NCI-H146 treated with DMSO at 0.1 percent for 48 hours (cell line): ENCODE measurements around the gene ARF4.
"Not testable (repeated sequence)": the region's sequence is repeated elsewhere in the genome, so short reads cannot be mapped to it uniquely, and the experiment has no call there.

Experiments
- DNase-seq: peaks from one replicate; lab custom pipeline; 2025; ENCODE audit not compliant: unreplicated experiment; lab: John Stamatoyannopoulos, UW

ARF4 gene

GRCh38 chr3:57597127-57597923, at the start of gene ARF4:
TSS of gene ARF4 (minus strand) at chr3:57597344. CDS start at chr3:57597140, 204 bp downstream.
- peak; percentile 94 for DNase-seq

GRCh38 chr3:57646723-57647122, 49.6 kb upstream of the ARF4 start:
- DNase-seq = no peak

- DNase-seq = no peak
These were observed 47.6 kb upstream of the ARF4 start for GRCh38 chr3:57644740-57645139.

- DNase-seq = no peak
These were observed 40.2 kb upstream of the ARF4 start for GRCh38 chr3:57637391-57637790.

GRCh38 chr3:57634259-57634658, 37.1 kb upstream of the ARF4 start:
- not testable (repeated sequence) for DNase-seq

- DNase-seq = no peak
These were observed 30.8 kb upstream of the ARF4 start for GRCh38 chr3:57627976-57628375.

- no peak for DNase-seq
These were observed 27.7 kb upstream of the ARF4 start for GRCh38 chr3:57624801-57625200.

GRCh38 chr3:57622362-57622761, 25.2 kb upstream of the ARF4 start:
- no peak for DNase-seq

- no peak for DNase-seq
These were observed 20.6 kb upstream of the ARF4 start for GRCh38 chr3:57617739-57618138.

GRCh38 chr3:57616233-57616632, 19.1 kb upstream of the ARF4 start:
- no peak for DNase-seq

- not testable (repeated sequence) for DNase-seq
These were observed 14.7 kb upstream of the ARF4 start for GRCh38 chr3:57611870-57612269.

- no peak for DNase-seq
These were observed 8.5 kb upstream of the ARF4 start for GRCh38 chr3:57605683-57606082.

GRCh38 chr3:57604971-57605370, 7.8 kb upstream of the ARF4 start:
- DNase-seq = no peak

GRCh38 chr3:57600195-57600594, 3.1 kb upstream of the ARF4 start:
- no peak for DNase-seq

GRCh38 chr3:57598765-57599360, 1.7 kb upstream of the ARF4 start:
- DNase-seq = no peak

GRCh38 chr3:57596495-57597126, 533 bp downstream of the ARF4 start:
- peak; percentile 15 for DNase-seq

- DNase-seq = no peak
These were observed 2.6 kb downstream of the ARF4 start for GRCh38 chr3:57594576-57594975.

- no peak for DNase-seq
These were observed 3.0 kb downstream of the ARF4 start for GRCh38 chr3:57594144-57594543.

GRCh38 chr3:57592306-57592705, 4.8 kb downstream of the ARF4 start:
- DNase-seq = no peak

- no peak for DNase-seq
These were observed 9.2 kb downstream of the ARF4 start for GRCh38 chr3:57587905-57588304.

GRCh38 chr3:57586778-57587177, 10.4 kb downstream of the ARF4 start:
- DNase-seq = no peak

GRCh38 chr3:57583544-57583943, 13.6 kb downstream of the ARF4 start:
- no peak for DNase-seq
